ENCODE measurements around the gene ZNF207. TPM values are rescaled to one million over a fixed set of nuclear protein-coding genes. Genes with fewer than 3 reads are reported as not detected.
A peak's percentile ranks its signal among the peaks of the same experiment; 100 is the strongest.
"Not testable (repeated sequence)": the region's sequence is repeated elsewhere in the genome, so short reads cannot be mapped to it uniquely, and the experiment has no call there.

ZNF207 gene
- total RNA-seq, 1 experiment from 2014 or later, result 179 TPM

- DNase-seq (ENCODE audit: unreplicated experiment), result no peak
- no peaks in the 10 kb centered on the region for H3K36me3 Mint-ChIP-seq (ENCODE audit: insufficient read depth, unreplicated experiment)
- no TSS peak for BruUV-seq (replicated peaks)
- TF ChIP-seq CTCF (IDR thresholded peaks at IDR 0.05; ENCODE audit: unreplicated experiment), result no peak
- H3K27ac Mint-ChIP-seq (ENCODE audit: low read depth, unreplicated experiment), result no peak overlapping the region
- peaks cover 25% of the 10 kb centered on the region for H3K27me3 Mint-ChIP-seq (ENCODE audit: insufficient read depth, unreplicated experiment)
- CTCF ChIA-PET, result interaction anchor here (0.6 to 3.0 kb wide), 14 partner anchors 9 to 482 kb away, joined by 3 to 19 read pairs (median 4); partner anchors contain the start of gene LRRC37B
- POLR2A ChIA-PET, result no interaction called here
- H3K4me1 Mint-ChIP-seq (ENCODE audit: insufficient read depth, unreplicated experiment), result no peaks in the 10 kb centered on the region
- no peak overlapping the region for H3K4me3 Mint-ChIP-seq (ENCODE audit: unreplicated experiment)
- intact Hi-C loops (cut with micrococcal nuclease), result loop anchor here (2.0 kb wide), 1 partner anchor 179 kb away; no protein-coding TSS in a partner anchor
- H3K9me3 Mint-ChIP-seq (ENCODE audit: unreplicated experiment), result no peaks in the 10 kb centered on the region
Observed at GRCh38 chr17:32318071-32318470, 31.9 kb upstream of the ZNF207 start.

- ChIA-PET POLR2A (no interaction called here), CTCF (interaction anchor here (0.5 to 3.0 kb wide), 22 partner anchors 9 to 412 kb away, joined by 3 to 19 read pairs (median 5); no protein-coding TSS in a partner anchor)
- BruUV-seq (replicated peaks), result no TSS peak
- peak; percentile 71 for DNase-seq (ENCODE audit: unreplicated experiment)
- TF ChIP-seq CTCF (IDR thresholded peaks at IDR 0.05; ENCODE audit: unreplicated experiment), result peak; percentile 97
- intact Hi-C loops (cut with micrococcal nuclease), result loop anchor here (1.0 to 2.0 kb wide), 2 partner anchors 66 to 181 kb away; no protein-coding TSS in a partner anchor
- Mint-ChIP-seq H3K27ac (ENCODE audit: low read depth, unreplicated experiment) (no peak overlapping the region), H3K27me3 (ENCODE audit: insufficient read depth, unreplicated experiment) (peaks cover 18% of the 10 kb centered on the region), H3K4me3 (ENCODE audit: unreplicated experiment) (no peak overlapping the region), H3K36me3 (ENCODE audit: insufficient read depth, unreplicated experiment) (no peaks in the 10 kb centered on the region), H3K4me1 (ENCODE audit: insufficient read depth, unreplicated experiment) (no peaks in the 10 kb centered on the region), H3K9me3 (ENCODE audit: unreplicated experiment) (no peaks in the 10 kb centered on the region)
Observed at GRCh38 chr17:32319548-32319905, 30.4 kb upstream of the ZNF207 start.

- DNase-seq (ENCODE audit: unreplicated experiment); H3K9me3 Mint-ChIP-seq (ENCODE audit: unreplicated experiment); H3K36me3 Mint-ChIP-seq (ENCODE audit: insufficient read depth, unreplicated experiment); H3K4me1 Mint-ChIP-seq (ENCODE audit: insufficient read depth, unreplicated experiment); H3K4me3 Mint-ChIP-seq (ENCODE audit: unreplicated experiment); H3K27ac Mint-ChIP-seq (ENCODE audit: low read depth, unreplicated experiment); POLR2A ChIA-PET; BruUV-seq (replicated peaks); intact Hi-C loops (cut with micrococcal nuclease): not testable (repeated sequence)
- peaks cover 12% of the 10 kb centered on the region for H3K27me3 Mint-ChIP-seq (ENCODE audit: insufficient read depth, unreplicated experiment)
- CTCF ChIA-PET, result interaction anchor here (0.5 to 3.0 kb wide), 27 partner anchors 9 to 1877 kb away, joined by 3 to 19 read pairs (median 5); no protein-coding TSS in a partner anchor
Observed at GRCh38 chr17:32320080-32320479, 29.9 kb upstream of the ZNF207 start.

- no peak overlapping the region for H3K4me3 Mint-ChIP-seq (ENCODE audit: unreplicated experiment)
- no peaks in the 10 kb centered on the region for H3K36me3 Mint-ChIP-seq (ENCODE audit: insufficient read depth, unreplicated experiment)
- CTCF ChIA-PET, result interaction anchor here (0.6 to 2.8 kb wide), 14 partner anchors 17 to 181 kb away, joined by 3 to 18 read pairs (median 5); no protein-coding TSS in a partner anchor
- H3K4me1 Mint-ChIP-seq (ENCODE audit: insufficient read depth, unreplicated experiment), result no peaks in the 10 kb centered on the region
- H3K9me3 Mint-ChIP-seq (ENCODE audit: unreplicated experiment), result no peaks in the 10 kb centered on the region
- POLR2A ChIA-PET, result no interaction called here
- TF ChIP-seq CTCF (IDR thresholded peaks at IDR 0.05; ENCODE audit: unreplicated experiment), result no peak
- intact Hi-C loops (cut with micrococcal nuclease), result no loop called here
- H3K27ac Mint-ChIP-seq (ENCODE audit: low read depth, unreplicated experiment), result no peak overlapping the region
- peaks cover 4% of the 10 kb centered on the region for H3K27me3 Mint-ChIP-seq (ENCODE audit: insufficient read depth, unreplicated experiment)
- DNase-seq (ENCODE audit: unreplicated experiment), result no peak
- no TSS peak for BruUV-seq (replicated peaks)
Observed at GRCh38 chr17:32320847-32321246, 29.1 kb upstream of the ZNF207 start.

All from MCF 10A (cell line).